HG03558 (cell line): Measurements from ENCODE around the gene ATG5.

ENCODE experiments used
- ATAC-seq: cut with Tn5 transposase; IDR thresholded peaks from one replicate; pipeline ENCODE4 v1.9.1; 2021; ENCODE audit warnings: moderate number of reproducible peaks; ENCODE audit not compliant: unreplicated experiment; ENCODE audit errors: extremely low read depth

Gene ATG5

DNA sequence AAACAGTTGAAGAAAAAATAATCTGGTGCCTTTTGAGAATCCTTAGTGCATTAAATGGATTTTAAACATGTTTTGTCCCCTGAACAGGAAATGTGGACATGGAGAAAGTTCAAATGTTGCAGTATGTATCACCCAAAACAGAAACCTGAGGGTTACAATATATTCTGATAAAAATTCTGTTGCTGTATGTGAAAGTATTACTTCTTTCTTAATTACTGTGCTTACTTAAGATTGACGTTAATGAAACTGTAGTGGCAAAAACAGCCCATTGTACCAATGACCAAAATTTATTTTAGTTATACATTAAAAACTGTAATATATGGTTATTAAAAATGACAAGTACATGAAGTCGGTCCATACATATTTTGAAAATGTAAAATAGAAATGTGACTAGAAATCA is 138.8 kb downstream of the ATG5 start:
- ATAC-seq: no peak

- ATAC-seq: no peak
Observed at GRCh38 chr6:106186172-106186571, 139.4 kb downstream of the ATG5 start.

- ATAC-seq: no peak
Observed at GRCh38 chr6:106185615-106186014, 139.9 kb downstream of the ATG5 start.

GRCh38 chr6:106184629-106185028 is 140.9 kb downstream of the ATG5 start:
- ATAC-seq: no peak

GRCh38 chr6:106183430-106183829 is 142.1 kb downstream of the ATG5 start:
- no peak for ATAC-seq

- ATAC-seq: peak; percentile 57
Observed at GRCh38 chr6:106182455-106182854, 143.1 kb downstream of the ATG5 start.

- ATAC-seq: peak; percentile 20
Observed at GRCh38 chr6:106181664-106182418, 143.7 kb downstream of the ATG5 start.

- no peak for ATAC-seq
Observed at GRCh38 chr6:106180208-106180607, 145.4 kb downstream of the ATG5 start.

GRCh38 chr6:106178900-106179299 is 146.7 kb downstream of the ATG5 start:
- ATAC-seq: no peak

DNA sequence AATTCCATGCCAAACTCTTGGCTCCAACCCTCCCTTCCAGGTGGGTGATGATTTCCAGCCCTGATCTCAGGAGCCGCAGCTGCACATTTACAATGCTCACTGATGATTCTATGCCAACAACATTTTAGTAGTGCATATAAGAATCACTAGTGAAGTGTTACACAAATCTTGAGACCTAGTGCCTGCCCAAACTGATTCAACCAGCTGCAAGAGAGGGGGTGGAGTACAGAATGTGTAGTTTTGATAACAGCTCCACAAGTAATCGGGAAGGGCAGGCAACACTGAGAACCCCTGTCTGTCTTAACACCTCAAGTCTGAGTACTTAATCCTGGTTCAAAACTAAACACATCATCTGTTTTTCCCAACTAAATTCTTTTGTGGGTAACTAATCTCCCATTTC is 147.8 kb downstream of the ATG5 start:
- no peak for ATAC-seq

GRCh38 chr6:106173124-106173879 is 152.3 kb downstream of the ATG5 start:
- ATAC-seq: no peak

- no peak for ATAC-seq
Observed at GRCh38 chr6:106170030-106170791, 155.3 kb downstream of the ATG5 start.

DNA sequence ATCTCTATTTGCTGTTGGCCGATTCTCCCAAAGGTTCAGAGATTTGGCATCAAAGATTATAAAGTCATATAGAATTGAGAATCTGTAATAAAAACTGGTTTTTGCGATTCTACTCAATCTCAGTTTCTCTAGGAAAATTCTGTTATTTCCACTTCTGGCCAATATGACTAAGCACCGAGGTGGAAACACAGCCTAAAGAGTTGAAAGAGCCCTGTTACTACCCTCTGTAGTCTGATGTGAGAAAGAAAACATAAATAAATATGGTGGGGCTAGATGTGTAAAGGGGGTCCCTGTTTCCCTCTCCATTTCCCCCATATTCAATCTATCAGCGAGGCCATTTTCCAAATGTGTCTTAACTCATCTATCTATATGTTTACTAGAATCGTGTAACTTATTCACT is 156.0 kb downstream of the ATG5 start:
- no peak for ATAC-seq

- no peak for ATAC-seq
Observed at GRCh38 chr6:106168097-106168888, 157.3 kb downstream of the ATG5 start.

GRCh38 chr6:106167096-106167814 is 158.3 kb downstream of the ATG5 start:
- ATAC-seq: peak; percentile 39

DNA sequence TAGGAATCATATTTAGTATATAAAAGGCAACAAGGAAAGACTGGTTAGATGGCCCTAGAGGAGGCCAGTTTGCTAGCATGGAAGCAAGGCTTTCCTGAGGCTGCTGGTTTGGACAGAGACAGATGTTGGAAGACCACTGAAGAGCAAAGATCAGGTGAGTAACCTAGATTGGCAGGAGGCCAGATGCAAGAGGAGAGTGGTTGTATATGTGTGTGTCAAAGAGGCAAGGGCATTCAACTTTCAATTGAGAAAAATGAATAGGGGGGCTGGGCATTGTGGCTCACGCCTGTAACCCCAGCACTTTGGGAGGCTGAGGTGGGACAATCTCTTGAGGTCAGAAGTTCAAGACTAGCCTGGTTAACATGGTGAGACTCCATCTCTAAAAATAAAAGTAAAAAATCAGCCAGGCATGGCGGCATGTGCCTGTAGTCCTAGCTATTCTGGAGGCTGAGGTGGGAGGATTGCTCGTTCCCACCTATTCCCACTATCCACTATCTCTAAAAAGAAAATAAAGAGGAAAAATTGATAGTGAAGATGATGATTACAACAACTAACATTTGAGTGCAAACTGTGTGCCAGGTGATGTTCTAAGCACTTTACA is 159.6 kb downstream of the ATG5 start:
- no peak for ATAC-seq

GRCh38 chr6:106163966-106164877 is 161.3 kb downstream of the ATG5 start:
- peak; percentile 27 for ATAC-seq

- ATAC-seq: no peak
Observed at GRCh38 chr6:106163446-106163965, 162.1 kb downstream of the ATG5 start.
